WTC11 (cell line): Measurements from ENCODE around the gene FZD7. TPM values are rescaled to one million over a fixed set of nuclear protein-coding genes. Genes with fewer than 3 reads are reported as not detected.
A peak's percentile ranks its signal among the peaks of the same experiment; 100 is the strongest.

Experiments
- ATAC-seq: fragments of 200-7000 bp; cut with Tn5 transposase; 2 replicates; pipeline ENCODE4 v1.10.0; 2021; ENCODE audit warnings: mild to moderate bottlenecking, moderate library complexity
- CTCF ChIA-PET: fragments of 300-600 bp; sonication (Branson Sonifier 250); formaldehyde crosslinking; loops from one replicate; lab custom pipeline; 2021; ENCODE audit warnings: antibody characterized with exemption; lab: Charles Lee
- POLR2A ChIA-PET: fragments of 350-600 bp; sonication (Branson Sonifier 250); formaldehyde crosslinking; loops from one replicate; lab custom pipeline; 2021; ENCODE audit warnings: antibody characterized with exemption; lab: Charles Lee
- DNase-seq: peaks from one replicate; pipeline ENCODE4 v3.0.0; 2021; ENCODE audit warnings: low spot score
- H3K27ac Mint-ChIP-seq: 2 replicates; pipeline ENCODE4 v1.8.0; 2021; ENCODE audit warnings: mixed read lengths
- H3K27me3 Mint-ChIP-seq: 2 replicates; pipeline ENCODE4 v1.8.0; 2021; ENCODE audit warnings: low read depth, mild to moderate bottlenecking, moderate library complexity, mixed read lengths
- H3K36me3 Mint-ChIP-seq: 2 replicates; pipeline ENCODE4 v1.8.0; 2021; ENCODE audit warnings: mixed read lengths
- H3K4me1 Mint-ChIP-seq: 2 replicates; pipeline ENCODE4 v1.8.0; 2022; ENCODE audit warnings: mixed read lengths
- H3K4me3 Mint-ChIP-seq: 2 replicates; pipeline ENCODE4 v1.8.0; 2021; ENCODE audit warnings: mild to moderate bottlenecking, moderate library complexity, mixed read lengths
- H3K9me3 Mint-ChIP-seq: 2 replicates; pipeline ENCODE4 v1.8.0; 2021; ENCODE audit warnings: mixed read lengths
- CREM ChIP-seq: sonication (generic); formaldehyde crosslinking; IDR thresholded peaks from 2 replicates; pipeline ENCODE4 v1.8.1; 2022; ENCODE audit warnings: mild to moderate bottlenecking, missing genetic modification reagents, moderate library complexity
- FOXJ3 ChIP-seq: sonication (generic); formaldehyde crosslinking; IDR thresholded peaks from 2 replicates; pipeline ENCODE4 v1.9.0; 2021; ENCODE audit warnings: missing genetic modification reagents, mild to moderate bottlenecking, borderline replicate concordance
- NFYB ChIP-seq: sonication (generic); formaldehyde crosslinking; conservative IDR thresholded peaks from 2 replicates; pipeline ENCODE4 v1.8.0; 2022; ENCODE audit warnings: low read depth, missing genetic modification reagents
- NR1H2 ChIP-seq: sonication (generic); formaldehyde crosslinking; IDR thresholded peaks from 2 replicates; pipeline ENCODE4 v1.9.0; 2021; ENCODE audit warnings: mild to moderate bottlenecking, moderate library complexity, missing genetic modification reagents
- PREB ChIP-seq: sonication (generic); formaldehyde crosslinking; IDR thresholded peaks from 2 replicates; pipeline ENCODE4 v1.8.1; 2022; ENCODE audit warnings: mild to moderate bottlenecking, missing genetic modification reagents, moderate library complexity, borderline replicate concordance
- TEAD1 ChIP-seq: sonication (generic); formaldehyde crosslinking; IDR thresholded peaks from 2 replicates; pipeline ENCODE4 v1.8.0; 2022; ENCODE audit warnings: mild to moderate bottlenecking, missing genetic modification reagents
- ZNF219 ChIP-seq: sonication (generic); formaldehyde crosslinking; IDR thresholded peaks from 2 replicates; pipeline ENCODE4 v1.8.0; 2023; ENCODE audit warnings: missing genetic modification reagents, mild to moderate bottlenecking, borderline replicate concordance
- ZNF232 ChIP-seq: sonication (generic); formaldehyde crosslinking; IDR thresholded peaks from 2 replicates; pipeline ENCODE4 v1.8.0; 2022; ENCODE audit warnings: mild to moderate bottlenecking, missing genetic modification reagents
- ZNF281 ChIP-seq: sonication (generic); formaldehyde crosslinking; IDR thresholded peaks from 2 replicates; pipeline ENCODE4 v1.8.0; 2023; ENCODE audit warnings: mild to moderate bottlenecking, missing genetic modification reagents
- ZNF512 ChIP-seq: sonication (generic); formaldehyde crosslinking; IDR thresholded peaks from 2 replicates; pipeline ENCODE4 v1.8.1; 2022; ENCODE audit warnings: missing genetic modification reagents, borderline replicate concordance
- total RNA-seq: library from RNA; stranded (reverse); gene quantifications from 3 replicates; pipeline ENCODE4 v1.2.3, GENCODE V29; 2021
- TF ChIP-seq, protein P1 (sequence below): fragments of 250-450 bp; sonication (Bioruptor Pico); IDR thresholded peaks from 2 replicates; pipeline ENCODE4 v1.8.0; 2021; ENCODE audit warnings: mild to moderate bottlenecking
- TF ChIP-seq, protein P2 (sequence below): sonication (generic); formaldehyde crosslinking; IDR thresholded peaks from 2 replicates; pipeline ENCODE4 v1.8.1; 2022; ENCODE audit warnings: mild to moderate bottlenecking, moderate library complexity, missing genetic modification reagents
- TF ChIP-seq, protein P3 (sequence below): sonication (generic); formaldehyde crosslinking; IDR thresholded peaks from 2 replicates; pipeline ENCODE4 v1.8.1; 2022; ENCODE audit warnings: low read depth, missing genetic modification reagents, borderline replicate concordance
- TF ChIP-seq, protein P4 (sequence below): sonication (generic); formaldehyde crosslinking; conservative IDR thresholded peaks from 2 replicates; pipeline ENCODE4 v1.8.1; 2022; ENCODE audit warnings: mild to moderate bottlenecking, missing genetic modification reagents
- TF ChIP-seq, protein P5 (sequence below): sonication (generic); formaldehyde crosslinking; IDR thresholded peaks from 2 replicates; pipeline ENCODE4 v1.8.0; 2023; ENCODE audit warnings: missing genetic modification reagents

The FZD7 gene
- total RNA-seq, 1 experiment from 2014 or later: 153 TPM

GRCh38 chr2:201996006-201996405, 37.6 kb upstream of the FZD7 start (continued):
- TF ChIP-seq, protein P1, sequence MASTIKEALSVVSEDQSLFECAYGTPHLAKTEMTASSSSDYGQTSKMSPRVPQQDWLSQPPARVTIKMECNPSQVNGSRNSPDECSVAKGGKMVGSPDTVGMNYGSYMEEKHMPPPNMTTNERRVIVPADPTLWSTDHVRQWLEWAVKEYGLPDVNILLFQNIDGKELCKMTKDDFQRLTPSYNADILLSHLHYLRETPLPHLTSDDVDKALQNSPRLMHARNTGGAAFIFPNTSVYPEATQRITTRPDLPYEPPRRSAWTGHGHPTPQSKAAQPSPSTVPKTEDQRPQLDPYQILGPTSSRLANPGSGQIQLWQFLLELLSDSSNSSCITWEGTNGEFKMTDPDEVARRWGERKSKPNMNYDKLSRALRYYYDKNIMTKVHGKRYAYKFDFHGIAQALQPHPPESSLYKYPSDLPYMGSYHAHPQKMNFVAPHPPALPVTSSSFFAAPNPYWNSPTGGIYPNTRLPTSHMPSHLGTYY: no peak

DNA sequence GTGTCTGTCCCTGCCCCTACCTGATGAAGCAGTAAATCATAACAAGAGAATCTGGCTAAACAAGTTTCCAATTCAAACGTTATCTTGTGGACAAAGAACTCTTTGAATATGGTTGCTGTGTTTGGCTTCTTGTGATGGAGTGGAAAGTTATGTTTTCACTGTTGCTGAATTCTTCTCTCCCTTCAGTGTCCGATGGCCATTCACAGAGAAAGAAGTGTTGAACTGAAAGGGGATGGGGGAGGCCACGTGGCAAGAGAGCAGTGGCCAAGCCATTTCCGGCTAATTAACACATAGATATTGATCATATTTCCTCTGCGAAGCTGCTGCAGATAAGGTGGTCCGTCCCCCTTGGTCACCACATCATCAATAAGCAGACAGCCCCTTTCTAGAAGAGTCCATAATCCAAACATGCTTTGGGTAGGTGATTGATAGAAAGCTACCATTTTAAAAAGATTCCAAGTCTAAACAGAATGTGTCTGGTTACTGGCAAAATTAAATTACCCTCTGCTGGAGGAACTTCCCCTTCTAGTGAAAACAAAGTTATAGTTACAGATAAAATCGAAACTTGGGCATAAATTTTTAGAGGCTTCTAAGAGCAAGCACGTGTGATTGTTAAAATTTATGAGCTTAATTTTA, 36.9 kb upstream of the FZD7 start:
- ChIA-PET CTCF (interaction anchor here (0.7 to 2.2 kb wide), 6 partner anchors 9 to 76 kb away, joined by 3 to 9 read pairs (median 4); partner anchors contain the start of gene KIAA2012), POLR2A (interaction anchor here (0.7 to 2.1 kb wide), 7 partner anchors 9 to 68 kb away, joined by 3 to 12 read pairs (median 5); no protein-coding TSS in a partner anchor)
- TF ChIP-seq ZNF232 (no peak), PREB (no peak), ZNF512 (CRISPR knock-in tag) (no peak), NR1H2 (CRISPR knock-in tag) (no peak), ZNF281 (CRISPR knock-in tag) (no peak), NFYB (no peak), ZNF219 (no peak), TEAD1 (CRISPR knock-in tag) (no peak), FOXJ3 (CRISPR knock-in tag) (no peak), CREM (CRISPR knock-in tag) (no peak)
- TF ChIP-seq, protein P2, sequence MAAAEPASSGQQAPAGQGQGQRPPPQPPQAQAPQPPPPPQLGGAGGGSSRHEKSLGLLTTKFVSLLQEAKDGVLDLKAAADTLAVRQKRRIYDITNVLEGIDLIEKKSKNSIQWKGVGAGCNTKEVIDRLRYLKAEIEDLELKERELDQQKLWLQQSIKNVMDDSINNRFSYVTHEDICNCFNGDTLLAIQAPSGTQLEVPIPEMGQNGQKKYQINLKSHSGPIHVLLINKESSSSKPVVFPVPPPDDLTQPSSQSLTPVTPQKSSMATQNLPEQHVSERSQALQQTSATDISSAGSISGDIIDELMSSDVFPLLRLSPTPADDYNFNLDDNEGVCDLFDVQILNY (CRISPR knock-in tag): no peak
- TF ChIP-seq, protein P3, sequence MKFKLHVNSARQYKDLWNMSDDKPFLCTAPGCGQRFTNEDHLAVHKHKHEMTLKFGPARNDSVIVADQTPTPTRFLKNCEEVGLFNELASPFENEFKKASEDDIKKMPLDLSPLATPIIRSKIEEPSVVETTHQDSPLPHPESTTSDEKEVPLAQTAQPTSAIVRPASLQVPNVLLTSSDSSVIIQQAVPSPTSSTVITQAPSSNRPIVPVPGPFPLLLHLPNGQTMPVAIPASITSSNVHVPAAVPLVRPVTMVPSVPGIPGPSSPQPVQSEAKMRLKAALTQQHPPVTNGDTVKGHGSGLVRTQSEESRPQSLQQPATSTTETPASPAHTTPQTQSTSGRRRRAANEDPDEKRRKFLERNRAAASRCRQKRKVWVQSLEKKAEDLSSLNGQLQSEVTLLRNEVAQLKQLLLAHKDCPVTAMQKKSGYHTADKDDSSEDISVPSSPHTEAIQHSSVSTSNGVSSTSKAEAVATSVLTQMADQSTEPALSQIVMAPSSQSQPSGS (CRISPR knock-in tag): no peak
- TF ChIP-seq, protein P1: no peak
- TF ChIP-seq, protein P4, sequence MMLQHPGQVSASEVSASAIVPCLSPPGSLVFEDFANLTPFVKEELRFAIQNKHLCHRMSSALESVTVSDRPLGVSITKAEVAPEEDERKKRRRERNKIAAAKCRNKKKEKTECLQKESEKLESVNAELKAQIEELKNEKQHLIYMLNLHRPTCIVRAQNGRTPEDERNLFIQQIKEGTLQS: no peak
- TF ChIP-seq, protein P5, sequence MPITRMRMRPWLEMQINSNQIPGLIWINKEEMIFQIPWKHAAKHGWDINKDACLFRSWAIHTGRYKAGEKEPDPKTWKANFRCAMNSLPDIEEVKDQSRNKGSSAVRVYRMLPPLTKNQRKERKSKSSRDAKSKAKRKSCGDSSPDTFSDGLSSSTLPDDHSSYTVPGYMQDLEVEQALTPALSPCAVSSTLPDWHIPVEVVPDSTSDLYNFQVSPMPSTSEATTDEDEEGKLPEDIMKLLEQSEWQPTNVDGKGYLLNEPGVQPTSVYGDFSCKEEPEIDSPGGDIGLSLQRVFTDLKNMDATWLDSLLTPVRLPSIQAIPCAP: no peak
- no peak for ATAC-seq
- no peaks in the 10 kb centered on the region for H3K36me3 Mint-ChIP-seq
- peak overlapping the region; percentile 97 for H3K27ac Mint-ChIP-seq
- peaks cover 29% of the 10 kb centered on the region for H3K27me3 Mint-ChIP-seq
- peak overlapping the region; percentile 31; the same call in 1 of the 2 replicates for H3K4me3 Mint-ChIP-seq
- H3K9me3 Mint-ChIP-seq: no peaks in the 10 kb centered on the region
- H3K4me1 Mint-ChIP-seq: peaks cover 70% of the 10 kb centered on the region
- no peak for DNase-seq
